ENCODE results near the gene TSHZ2. TPM values are rescaled to one million over a fixed set of nuclear protein-coding genes. Genes with fewer than 3 reads are reported as not detected.

Gene TSHZ2
- total and polyA plus RNA-seq, 9 of the 15 experiments (the other 6 are each of a cell fraction or from before 2014, with no cell fraction given): 0.03 to 0.20 (median 0.05) TPM; not detected in 4

DNA sequence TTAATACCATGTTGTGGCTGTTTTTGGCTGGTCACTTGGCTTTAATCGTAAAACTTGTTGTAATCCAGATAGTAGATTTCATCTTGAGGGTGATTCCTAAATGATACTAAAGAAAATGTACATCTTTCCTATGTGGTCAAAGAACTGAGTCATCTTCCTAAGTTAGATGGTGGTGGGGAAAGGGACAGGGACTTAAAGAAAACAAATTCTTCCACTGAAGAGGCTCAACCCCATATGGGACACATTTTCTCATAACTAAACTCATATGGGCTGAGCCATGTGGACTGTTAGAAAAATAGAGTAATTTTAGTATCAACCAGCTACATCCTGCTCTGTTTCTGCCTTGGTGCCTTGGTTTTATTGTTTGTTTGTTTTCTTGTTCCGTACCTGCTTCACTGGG, 155.8 kb downstream of the TSHZ2 start:
- Histone ChIP-seq H3K4me3 (no peak overlapping the region), H2AFZ (ENCODE audit: low read depth, low read length) (no peak overlapping the region), H3K4me2 (ENCODE audit: insufficient read depth, low read length) (no peak overlapping the region), H3K36me3 (ENCODE audit: control insufficient read depth, insufficient read depth, low read length) (no peaks in the 10 kb centered on the region), H3K79me2 (ENCODE audit: control insufficient read depth, insufficient read depth, low read length) (no peaks in the 10 kb centered on the region), H3K4me1 (replicated peaks in 1 of 2; ENCODE audit: control insufficient read depth in 2 of 2, insufficient read depth in 2 of 2, low read length in 2 of 2) (no peaks in the 10 kb centered on the region), H3K27ac (ENCODE audit: extremely low read depth, low read depth, low read length) (no peak overlapping the region), H3K27me3 (ENCODE audit: control insufficient read depth in 2 of 2, insufficient read depth in 2 of 2, low read length in 2 of 2) (peaks cover 5 to 10% of the 10 kb centered on the region in 2 experiments; a peak in 4 of 5 replicates), H3K9me1 (ENCODE audit: control insufficient read depth, insufficient read depth, low read length) (no peaks in the 10 kb centered on the region), H3K9me3 (replicated peaks; ENCODE audit: control insufficient read depth, insufficient read depth, low read depth, low read length) (no peaks in the 10 kb centered on the region), H4K20me1 (replicated peaks; ENCODE audit: control insufficient read depth, insufficient read depth, low read length) (no peaks in the 10 kb centered on the region), H3K9ac (ENCODE audit: insufficient read depth in 1 of 2, low read depth in 2 of 2, low read length in 2 of 2) (no peak overlapping the region)
- BruUV-seq (replicated peaks): no TSS peak
- in situ Hi-C loops (cut with MboI): no loop called here
- FAIRE-seq (no peak), DNase-seq (ENCODE audit: extremely low read depth in 1 of 4, low spot score in 3 of 4) (no peak), ATAC-seq (no peak)
- ChIA-PET CTCF (ENCODE audit: low intra/inter-chr PET ratio) (interaction anchor here (0.6 kb wide), 1 partner anchor 111 kb away, joined by 6 read pairs; no protein-coding TSS in a partner anchor), POLR2A (no interaction called here)
- WGBS (ENCODE audit: insufficient coverage, low coverage, missing lambda C conversion rate): 13% methylated on average over 2 of the region's 2 CpGs
- TF ChIP-seq HDAC1 (IDR thresholded peaks at IDR 0.05) (no peak), MEF2D (tag; conservative IDR thresholded peaks at IDR 0.05; ENCODE audit: low read depth) (no peak), ZNF165 (CRISPR knock-in tag; IDR thresholded peaks at IDR 0.05; ENCODE audit: borderline replicate concordance) (no peak), DMBX1 (CRISPR knock-in tag; IDR thresholded peaks at IDR 0.05; ENCODE audit: borderline replicate concordance) (no peak), NR2C1 (IDR thresholded peaks at IDR 0.05) (no peak), NR2C1 (tag; IDR thresholded peaks at IDR 0.05) (no peak), SPI1 (IDR thresholded peaks at IDR 0.05; ENCODE audit: borderline replicate concordance, low read depth, low read length) (no peak), HCFC1 (IDR thresholded peaks at IDR 0.05; ENCODE audit: low read depth, low read length) (no peak), ZNF785 (CRISPR knock-in tag; IDR thresholded peaks at IDR 0.05) (no peak), TFAM (CRISPR knock-in tag; conservative IDR thresholded peaks at IDR 0.05) (no peak), STAT5A (IDR thresholded peaks at IDR 0.05; ENCODE audit: borderline replicate concordance, low read length) (no peak), BRD9 (IDR thresholded peaks at IDR 0.05; ENCODE audit: low read depth, partially characterized antibody) (no peak), PCBP2 (IDR thresholded peaks at IDR 0.05; ENCODE audit: low read depth, low read length, poor library complexity, severe bottlenecking) (no peak), RBBP5 (IDR thresholded peaks at IDR 0.05; ENCODE audit: borderline replicate concordance, insufficient read depth, low read length, poor library complexity, severe bottlenecking) (no peak), CHD4 (IDR thresholded peaks at IDR 0.05; ENCODE audit: insufficient read depth, insufficient replicate concordance, low read depth, low read length, poor library complexity, severe bottlenecking) (no peak), RCOR1 (IDR thresholded peaks at IDR 0.05; ENCODE audit: borderline replicate concordance in 1 of 2, low read depth in 2 of 2, low read length in 2 of 2) (no peak), ESRRB (CRISPR knock-in tag; IDR thresholded peaks at IDR 0.05; ENCODE audit: borderline replicate concordance) (no peak), CBFA2T2 (conservative IDR thresholded peaks at IDR 0.05) (no peak), KAT8 (IDR thresholded peaks at IDR 0.05; ENCODE audit: low read depth) (no peak), PPARD (CRISPR knock-in tag; IDR thresholded peaks at IDR 0.05) (no peak)
- TF ChIP-seq, protein P1, sequence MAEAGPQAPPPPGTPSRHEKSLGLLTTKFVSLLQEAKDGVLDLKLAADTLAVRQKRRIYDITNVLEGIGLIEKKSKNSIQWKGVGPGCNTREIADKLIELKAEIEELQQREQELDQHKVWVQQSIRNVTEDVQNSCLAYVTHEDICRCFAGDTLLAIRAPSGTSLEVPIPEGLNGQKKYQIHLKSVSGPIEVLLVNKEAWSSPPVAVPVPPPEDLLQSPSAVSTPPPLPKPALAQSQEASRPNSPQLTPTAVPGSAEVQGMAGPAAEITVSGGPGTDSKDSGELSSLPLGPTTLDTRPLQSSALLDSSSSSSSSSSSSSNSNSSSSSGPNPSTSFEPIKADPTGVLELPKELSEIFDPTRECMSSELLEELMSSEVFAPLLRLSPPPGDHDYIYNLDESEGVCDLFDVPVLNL (CRISPR knock-in tag; IDR thresholded peaks at IDR 0.05; ENCODE audit: low read depth): no peak
- intact Hi-C loops (cut with micrococcal nuclease): no loop called here
